ENCODE data around the gene TK2.

DNA sequence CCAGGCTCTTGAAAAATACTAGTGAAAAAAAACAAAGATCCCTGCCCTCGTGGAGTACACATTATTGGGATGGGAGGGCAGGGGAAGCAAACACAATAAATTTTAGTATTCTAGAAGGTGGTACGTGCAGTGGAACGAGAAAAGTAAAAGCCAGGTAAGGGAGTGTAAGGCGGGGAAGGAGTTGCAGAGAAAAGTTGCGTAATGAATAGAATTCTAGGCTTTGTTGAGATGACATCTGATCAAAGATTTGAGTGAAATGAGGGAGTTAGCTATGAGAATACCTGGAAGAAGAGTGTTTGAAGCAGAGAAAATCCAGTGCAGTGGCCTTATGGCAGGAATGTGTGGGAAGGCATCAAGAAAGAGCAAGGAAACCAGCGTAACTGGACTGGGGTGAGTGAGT lies 4.6 kb upstream of the TK2 start:
- TF ChIP-seq POLR2AphosphoS5 (IDR thresholded peaks at IDR 0.05) = no peak
- TF ChIP-seq, protein P1, sequence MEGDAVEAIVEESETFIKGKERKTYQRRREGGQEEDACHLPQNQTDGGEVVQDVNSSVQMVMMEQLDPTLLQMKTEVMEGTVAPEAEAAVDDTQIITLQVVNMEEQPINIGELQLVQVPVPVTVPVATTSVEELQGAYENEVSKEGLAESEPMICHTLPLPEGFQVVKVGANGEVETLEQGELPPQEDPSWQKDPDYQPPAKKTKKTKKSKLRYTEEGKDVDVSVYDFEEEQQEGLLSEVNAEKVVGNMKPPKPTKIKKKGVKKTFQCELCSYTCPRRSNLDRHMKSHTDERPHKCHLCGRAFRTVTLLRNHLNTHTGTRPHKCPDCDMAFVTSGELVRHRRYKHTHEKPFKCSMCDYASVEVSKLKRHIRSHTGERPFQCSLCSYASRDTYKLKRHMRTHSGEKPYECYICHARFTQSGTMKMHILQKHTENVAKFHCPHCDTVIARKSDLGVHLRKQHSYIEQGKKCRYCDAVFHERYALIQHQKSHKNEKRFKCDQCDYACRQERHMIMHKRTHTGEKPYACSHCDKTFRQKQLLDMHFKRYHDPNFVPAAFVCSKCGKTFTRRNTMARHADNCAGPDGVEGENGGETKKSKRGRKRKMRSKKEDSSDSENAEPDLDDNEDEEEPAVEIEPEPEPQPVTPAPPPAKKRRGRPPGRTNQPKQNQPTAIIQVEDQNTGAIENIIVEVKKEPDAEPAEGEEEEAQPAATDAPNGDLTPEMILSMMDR (IDR thresholded peaks at IDR 0.05) = no peak

Measured in breast epithelium (tissue), 3 donors.